T-helper 1 cell treated with Interleukin-12 subunit alpha and Interleukin-12 subunit beta and Interleukin-4 antibody, amounts not matched to agents 30 μg/mL and 1 μg/mL, for 36 hours (primary cell): ENCODE results near the gene GPR162.
A peak's percentile ranks its signal among the peaks of the same experiment; 100 is the strongest.

ENCODE experiments used
- H3K27ac Mint-ChIP-seq: one replicate; pipeline ENCODE4 v1.8.0; 2021; ENCODE audit warnings: mild to moderate bottlenecking, mixed read lengths
- H3K27me3 Mint-ChIP-seq: one replicate; pipeline ENCODE4 v1.8.0; 2021; ENCODE audit warnings: low read depth, mixed read lengths
- H3K36me3 Mint-ChIP-seq: one replicate; pipeline ENCODE4 v1.8.0; 2021; ENCODE audit warnings: low read depth, mixed read lengths
- H3K4me1 Mint-ChIP-seq: one replicate; pipeline ENCODE4 v1.8.0; 2021; ENCODE audit warnings: low read depth, mixed read lengths
- H3K4me3 Mint-ChIP-seq: one replicate; pipeline ENCODE4 v1.8.0; 2021; ENCODE audit warnings: mild to moderate bottlenecking, moderate library complexity, mixed read lengths
- H3K9me3 Mint-ChIP-seq: one replicate; pipeline ENCODE4 v1.8.0; 2021; ENCODE audit warnings: mixed read lengths

The GPR162 gene

DNA sequence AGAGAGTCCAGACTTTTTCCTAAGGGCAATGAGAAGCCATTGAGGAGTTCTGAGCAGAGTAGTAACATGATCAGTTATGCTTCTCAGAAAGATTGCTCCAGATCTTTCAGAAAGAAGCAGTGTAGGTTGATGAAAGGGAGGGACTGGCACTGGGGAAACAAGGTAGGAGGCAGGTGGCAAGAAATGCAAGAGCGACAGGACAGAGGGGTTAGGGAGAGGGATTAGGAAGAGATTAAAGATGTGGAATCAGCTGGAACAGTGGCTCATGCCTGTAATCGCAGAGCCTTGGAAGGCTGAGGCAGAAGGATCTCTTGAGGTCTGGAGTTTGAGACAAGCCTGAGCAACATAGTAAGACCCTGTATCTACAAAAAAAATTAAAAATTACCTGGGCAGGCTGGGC lies 26.1 kb downstream of the GPR162 start:
- Mint-ChIP-seq H3K27ac (no peak overlapping the region), H3K36me3 (peaks cover 30% of the 10 kb centered on the region), H3K4me3 (peak overlapping the region; percentile 18), H3K9me3 (no peaks in the 10 kb centered on the region), H3K27me3 (no peaks in the 10 kb centered on the region), H3K4me1 (peaks cover 25% of the 10 kb centered on the region)

- Mint-ChIP-seq H3K27ac (peak overlapping the region; percentile 38), H3K36me3 (peaks cover 35% of the 10 kb centered on the region), H3K4me3 (peak overlapping the region; percentile 89), H3K9me3 (no peaks in the 10 kb centered on the region), H3K27me3 (no peaks in the 10 kb centered on the region), H3K4me1 (peaks cover 39% of the 10 kb centered on the region)
These were observed 27.8 kb downstream of the GPR162 start for GRCh38 chr12:6849427-6849826.

DNA sequence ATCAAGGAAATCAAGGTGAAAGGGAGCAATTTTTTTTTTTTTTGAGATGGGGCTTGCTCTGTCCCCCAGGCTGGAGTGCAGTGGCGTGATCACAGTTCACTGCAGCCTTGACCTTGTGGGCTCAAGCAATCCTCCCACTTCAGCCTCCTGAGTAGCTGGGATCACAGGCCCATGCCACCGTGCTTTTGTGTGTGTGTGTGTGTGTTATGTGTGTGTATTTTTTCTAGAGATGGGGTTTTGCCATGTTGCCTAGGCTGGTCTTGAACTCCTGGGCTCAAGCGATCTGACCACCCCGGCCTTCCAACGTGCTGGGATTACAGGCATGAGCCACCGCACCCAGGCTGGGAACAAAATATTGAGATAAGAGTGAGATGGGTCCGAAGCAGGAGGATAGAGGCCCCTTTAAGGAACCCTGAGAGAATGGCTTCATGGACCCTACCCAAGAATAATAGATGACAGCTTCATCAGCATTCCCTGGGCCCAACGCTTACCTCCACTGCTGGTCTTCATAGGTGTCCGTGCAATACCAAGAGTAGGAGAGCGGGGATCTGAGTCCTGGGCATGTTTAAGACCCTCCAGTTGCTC lies 28.4 kb downstream of the GPR162 start:
- Mint-ChIP-seq H3K4me1 (peaks cover 41% of the 10 kb centered on the region), H3K4me3 (peak overlapping the region; percentile 89), H3K27me3 (no peaks in the 10 kb centered on the region), H3K36me3 (peaks cover 31% of the 10 kb centered on the region), H3K9me3 (no peaks in the 10 kb centered on the region), H3K27ac (peak overlapping the region; percentile 52)

DNA sequence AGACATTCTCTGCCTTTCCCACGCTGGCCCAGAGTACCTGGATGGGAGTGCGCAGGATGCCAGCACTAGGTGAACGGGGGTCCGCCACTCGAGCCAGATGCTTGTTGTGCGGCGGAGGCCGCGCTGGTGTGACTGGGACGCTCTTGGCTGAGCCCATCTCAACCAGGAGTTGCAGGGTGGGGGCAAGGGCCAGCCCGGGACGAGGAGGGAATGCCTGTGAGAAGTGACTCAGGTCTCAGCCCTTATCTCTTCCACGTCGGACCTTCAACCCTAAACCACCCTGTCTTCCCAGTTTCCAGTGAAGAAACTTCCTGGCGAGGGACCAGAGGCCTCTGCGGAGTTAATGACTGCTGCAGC lies 29.2 kb downstream of the GPR162 start:
- Mint-ChIP-seq H3K9me3 (no peaks in the 10 kb centered on the region), H3K4me3 (peak overlapping the region; percentile 89), H3K36me3 (peaks cover 33% of the 10 kb centered on the region), H3K27ac (peak overlapping the region; percentile 99), H3K4me1 (peaks cover 41% of the 10 kb centered on the region), H3K27me3 (no peaks in the 10 kb centered on the region)

DNA sequence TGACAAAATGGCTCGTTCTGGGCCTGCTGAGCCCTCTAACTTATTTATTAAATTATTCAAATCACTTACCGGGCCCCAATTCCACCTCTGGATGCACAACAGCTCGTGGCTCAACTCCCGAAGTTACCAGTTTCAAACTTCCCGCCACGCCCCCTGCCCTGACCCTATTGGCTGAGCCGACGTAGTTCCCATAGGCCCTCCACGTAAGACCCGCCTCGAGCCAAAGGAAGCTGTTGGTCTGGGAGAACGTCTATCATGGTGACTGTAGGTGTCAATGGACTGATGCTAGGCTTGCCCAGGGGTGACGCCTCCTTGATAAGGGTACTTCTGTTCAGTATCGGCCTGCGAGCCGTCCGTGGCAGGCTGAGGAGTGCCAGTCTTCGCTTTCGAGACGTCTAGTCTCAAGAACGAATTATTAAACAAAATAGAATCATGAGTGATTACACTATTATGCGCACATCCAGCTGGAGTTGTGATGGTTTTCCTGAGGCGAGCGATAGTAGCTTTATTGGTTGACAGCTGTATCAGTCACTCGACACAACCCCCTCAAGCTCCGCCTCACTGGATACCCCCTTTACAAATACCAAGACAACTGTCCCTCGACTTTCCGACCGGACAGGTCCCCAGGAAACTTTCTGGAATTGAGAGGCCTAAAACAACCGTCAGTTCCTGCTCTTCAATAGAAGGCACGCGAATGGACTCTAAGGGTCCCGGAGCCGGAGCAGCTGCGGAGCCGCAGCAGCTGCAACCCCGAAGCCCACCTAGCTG lies 29.7 kb downstream of the GPR162 start, which contains the start of gene CDCA3:
CDCA3 (minus strand) TSS at position 134 of the 768 bp plus-strand sequence. CDS start 334 bp downstream, outside the sequence.
- peak within 1 kb of the TSS; percentile 89 for H3K4me3 Mint-ChIP-seq
- H3K36me3 Mint-ChIP-seq: peaks cover 34% of the 10 kb centered on the region
- no peaks in the 10 kb centered on the region for H3K27me3 Mint-ChIP-seq
- H3K27ac Mint-ChIP-seq: peak within 1 kb of the TSS; percentile 99
- H3K9me3 Mint-ChIP-seq: no peaks in the 10 kb centered on the region
- peaks cover 42% of the 10 kb centered on the region for H3K4me1 Mint-ChIP-seq

- Mint-ChIP-seq H3K4me3 (peak within 1 kb of the TSS; percentile 89), H3K27ac (peak within 1 kb of the TSS; percentile 99), H3K4me1 (peaks cover 42% of the 10 kb centered on the region), H3K36me3 (peaks cover 31% of the 10 kb centered on the region), H3K27me3 (no peaks in the 10 kb centered on the region), H3K9me3 (no peaks in the 10 kb centered on the region)
These were observed 30.5 kb downstream of the GPR162 start, which contains the start of gene USP5 for GRCh38 chr12:6851921-6852650. Gene USP5 (plus strand): TSS chr12:6852150. CDS start chr12:6852180, 30 bp downstream.

DNA sequence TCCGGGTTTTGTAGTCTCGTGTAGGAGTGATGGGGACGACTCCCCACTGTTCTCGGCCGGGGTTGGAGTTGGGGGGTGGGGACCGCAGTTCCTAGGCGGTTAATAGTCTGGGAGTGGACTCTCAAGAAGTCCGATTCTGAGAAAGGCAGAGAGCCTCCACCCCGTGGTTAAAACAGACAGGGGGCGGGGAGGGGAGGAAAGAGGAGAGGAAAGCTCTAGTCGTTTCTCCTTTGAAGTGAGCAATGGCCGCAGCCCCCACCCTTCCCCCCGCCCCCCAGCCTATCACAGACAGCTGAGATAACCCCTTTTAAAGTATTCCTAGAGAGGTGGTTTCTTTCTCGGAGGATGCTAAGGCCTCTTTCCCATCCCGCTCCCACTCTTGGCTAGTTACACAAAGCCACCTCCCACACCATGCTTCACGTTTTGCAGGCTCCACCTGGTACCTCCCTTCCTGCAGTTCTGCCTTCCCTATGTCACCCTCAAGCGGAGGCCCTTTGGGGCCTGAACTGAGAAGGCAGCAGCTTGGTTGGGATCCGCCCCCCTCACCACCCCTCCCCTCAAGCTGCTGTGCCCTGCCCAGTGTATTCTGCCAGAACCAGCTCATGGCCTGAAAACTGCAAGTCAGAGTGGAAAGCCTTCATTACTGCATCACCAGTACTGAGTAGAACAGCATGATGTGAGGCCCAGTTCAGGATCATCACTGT lies 31.2 kb downstream of the GPR162 start:
- Mint-ChIP-seq H3K4me3 (peak overlapping the region; percentile 89), H3K27me3 (no peaks in the 10 kb centered on the region), H3K36me3 (peaks cover 34% of the 10 kb centered on the region), H3K4me1 (peaks cover 42% of the 10 kb centered on the region), H3K9me3 (no peaks in the 10 kb centered on the region), H3K27ac (peak overlapping the region; percentile 99)

- H3K36me3 Mint-ChIP-seq: peaks cover 35% of the 10 kb centered on the region
- no peaks in the 10 kb centered on the region for H3K27me3 Mint-ChIP-seq
- H3K4me3 Mint-ChIP-seq: peak overlapping the region; percentile 89
- H3K4me1 Mint-ChIP-seq: peaks cover 37% of the 10 kb centered on the region
- peak overlapping the region; percentile 99 for H3K27ac Mint-ChIP-seq
- H3K9me3 Mint-ChIP-seq: no peaks in the 10 kb centered on the region
These were observed 32.0 kb downstream of the GPR162 start for GRCh38 chr12:6853626-6854025.

GRCh38 chr12:6854036-6854435 lies 32.4 kb downstream of the GPR162 start:
- Mint-ChIP-seq H3K4me3 (peak overlapping the region; percentile 89), H3K4me1 (peaks cover 34% of the 10 kb centered on the region), H3K9me3 (no peaks in the 10 kb centered on the region), H3K27me3 (no peaks in the 10 kb centered on the region), H3K36me3 (peaks cover 35% of the 10 kb centered on the region), H3K27ac (peak overlapping the region; percentile 39)

DNA sequence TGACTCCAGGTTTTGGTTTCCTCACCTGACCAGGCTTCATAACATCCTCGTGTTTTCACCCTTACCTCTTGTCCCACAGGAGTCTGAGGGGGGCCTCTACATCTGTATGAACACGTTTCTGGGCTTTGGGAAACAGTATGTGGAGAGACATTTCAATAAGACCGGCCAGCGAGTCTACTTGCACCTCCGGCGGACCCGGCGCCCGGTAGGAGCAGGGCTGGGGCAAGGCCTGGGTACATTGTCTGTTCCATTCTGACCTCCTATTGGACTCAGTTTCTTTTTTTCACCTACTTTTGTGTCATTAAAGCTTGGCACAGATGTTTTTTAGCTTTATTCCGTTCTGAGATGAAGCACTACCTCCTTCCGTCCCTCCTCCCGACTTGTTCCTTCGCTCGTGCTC lies 33.7 kb downstream of the GPR162 start:
- Mint-ChIP-seq H3K9me3 (no peaks in the 10 kb centered on the region), H3K4me3 (no peak overlapping the region), H3K27ac (no peak overlapping the region), H3K4me1 (peaks cover 23% of the 10 kb centered on the region), H3K27me3 (no peaks in the 10 kb centered on the region), H3K36me3 (peaks cover 29% of the 10 kb centered on the region)

DNA sequence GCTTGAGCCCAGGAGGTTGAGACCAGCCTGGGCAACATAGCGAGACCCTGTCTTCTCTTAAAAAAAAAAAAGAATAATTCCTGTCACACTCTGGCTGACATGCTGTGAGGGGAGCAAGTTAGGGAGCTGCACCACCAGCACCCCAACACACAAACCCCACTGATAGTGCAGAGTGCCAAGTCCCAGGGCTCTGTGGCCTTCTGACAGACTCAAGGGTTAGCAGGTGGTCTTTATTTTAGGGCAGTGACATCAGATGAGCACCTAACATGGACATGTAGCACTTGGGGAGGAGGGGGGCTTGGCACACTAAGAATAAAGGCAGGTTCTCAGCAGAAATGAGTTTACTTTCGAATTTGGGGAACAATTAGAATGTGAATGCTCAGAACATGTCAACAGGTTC lies 37.2 kb downstream of the GPR162 start:
- Mint-ChIP-seq H3K36me3 (peaks cover 42% of the 10 kb centered on the region), H3K27ac (no peak overlapping the region)

GRCh38 chr12:6860116-6860515 lies 38.5 kb downstream of the GPR162 start:
- H3K36me3 Mint-ChIP-seq: peaks cover 46% of the 10 kb centered on the region
- H3K27me3 Mint-ChIP-seq: no peaks in the 10 kb centered on the region
- no peak overlapping the region for H3K4me3 Mint-ChIP-seq
- H3K4me1 Mint-ChIP-seq: peaks cover 1% of the 10 kb centered on the region
- H3K27ac Mint-ChIP-seq: no peak overlapping the region
- no peaks in the 10 kb centered on the region for H3K9me3 Mint-ChIP-seq

More for the DNA sequence above, 37.2 kb downstream of the GPR162 start:
- Mint-ChIP-seq H3K4me3 (no peak overlapping the region), H3K27me3 (no peaks in the 10 kb centered on the region), H3K9me3 (no peaks in the 10 kb centered on the region), H3K4me1 (peaks cover 7% of the 10 kb centered on the region)

DNA sequence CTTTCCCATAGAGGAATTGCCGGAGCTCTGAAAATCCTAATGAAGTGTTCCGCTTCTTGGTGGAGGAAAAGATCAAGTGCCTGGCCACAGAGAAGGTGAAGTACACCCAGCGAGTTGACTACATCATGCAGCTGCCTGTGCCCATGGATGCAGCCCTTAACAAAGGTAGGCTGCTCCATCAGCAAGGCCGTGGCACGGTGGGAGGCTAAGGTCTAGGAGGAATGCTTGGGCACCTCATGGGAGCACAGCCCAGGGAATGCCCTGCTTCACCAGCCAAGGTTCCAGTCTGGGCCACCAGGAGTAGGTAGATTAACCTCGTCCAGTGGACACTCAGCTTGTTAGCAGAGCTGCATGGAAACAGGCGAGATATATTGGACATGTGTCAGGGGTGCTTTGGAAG lies 39.3 kb downstream of the GPR162 start:
- Mint-ChIP-seq H3K4me3 (no peak overlapping the region), H3K9me3 (no peaks in the 10 kb centered on the region), H3K27me3 (no peaks in the 10 kb centered on the region), H3K27ac (no peak overlapping the region), H3K36me3 (peaks cover 48% of the 10 kb centered on the region), H3K4me1 (no peaks in the 10 kb centered on the region)

DNA sequence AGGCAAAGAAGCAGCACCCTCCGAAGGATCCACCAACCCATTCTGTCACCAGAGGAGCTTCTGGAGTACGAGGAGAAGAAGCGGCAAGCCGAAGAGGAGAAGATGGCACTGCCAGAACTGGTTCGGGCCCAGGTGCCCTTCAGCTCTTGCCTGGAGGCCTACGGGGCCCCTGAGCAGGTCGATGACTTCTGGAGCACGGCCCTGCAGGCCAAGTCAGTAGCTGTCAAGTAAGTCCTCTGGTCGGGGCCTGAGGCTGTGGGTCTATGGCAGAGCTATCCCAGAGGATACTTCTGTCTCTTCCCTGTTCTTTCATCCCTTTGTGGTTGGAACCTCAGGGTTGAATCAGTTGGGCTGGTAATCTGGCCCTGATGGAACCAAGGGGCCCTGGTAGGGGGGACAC lies 39.8 kb downstream of the GPR162 start:
- Mint-ChIP-seq H3K9me3 (no peaks in the 10 kb centered on the region), H3K27ac (no peak overlapping the region), H3K4me3 (no peak overlapping the region), H3K27me3 (no peaks in the 10 kb centered on the region), H3K4me1 (peaks cover under 1% of the 10 kb centered on the region), H3K36me3 (peaks cover 48% of the 10 kb centered on the region)
